Fibroblast of peridontal ligament (primary cell): Measurements from ENCODE around the gene HFE.
"Not testable (repeated sequence)": the region's sequence is repeated elsewhere in the genome, so short reads cannot be mapped to it uniquely, and the experiment has no call there.

Experiments used
- DNase-seq: peaks from one replicate; pipeline ENCODE4 v3.0.0-alpha.2; 2010; ENCODE audit errors: extremely low read depth

HFE gene

DNA sequence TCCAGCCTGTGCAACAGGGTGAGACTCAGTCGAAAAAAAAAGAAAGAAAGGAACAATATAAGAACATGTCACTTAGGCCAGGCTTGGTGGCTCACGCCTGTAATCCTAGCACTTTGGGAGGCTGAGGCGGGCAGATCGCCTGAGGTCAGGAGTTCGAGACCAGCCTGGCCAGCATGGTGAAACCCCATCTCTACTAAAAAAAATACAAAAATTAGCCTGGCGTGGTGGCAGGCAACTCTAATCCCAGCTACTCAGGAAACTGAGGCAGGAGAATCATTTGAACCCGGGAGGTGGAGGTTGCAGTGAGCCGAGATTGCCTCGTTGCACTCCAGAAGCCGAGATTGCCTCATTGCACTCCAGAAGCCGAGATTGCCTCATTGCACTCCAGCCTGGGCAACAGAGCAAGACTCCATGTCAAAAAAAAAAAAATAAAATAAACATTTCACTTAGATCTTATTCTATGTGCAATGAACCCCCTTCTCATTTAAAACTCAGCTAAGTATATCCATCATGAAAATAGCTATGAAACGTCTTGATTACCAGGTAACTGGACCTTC is 28.7 kb upstream of the HFE start:
- DNase-seq = not testable (repeated sequence)

DNA sequence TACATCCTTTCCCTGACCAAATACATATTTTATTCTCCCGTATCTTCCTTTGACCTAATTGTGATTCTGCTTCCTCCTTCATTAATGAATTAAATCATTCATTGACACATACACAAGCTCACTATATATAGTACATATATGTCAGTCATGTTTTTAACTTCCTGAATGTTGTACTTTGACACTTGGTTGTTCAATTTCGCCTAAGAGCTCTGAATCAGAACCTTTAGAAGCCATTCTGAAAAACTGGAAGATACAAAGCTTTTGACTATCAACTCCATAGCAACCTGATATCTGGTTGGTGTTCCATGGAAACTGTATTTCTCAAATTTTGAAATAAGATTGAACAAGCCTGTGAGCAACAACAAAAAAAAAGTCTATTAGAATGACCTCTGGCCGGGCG is 27.3 kb upstream of the HFE start:
- DNase-seq = no peak

DNA sequence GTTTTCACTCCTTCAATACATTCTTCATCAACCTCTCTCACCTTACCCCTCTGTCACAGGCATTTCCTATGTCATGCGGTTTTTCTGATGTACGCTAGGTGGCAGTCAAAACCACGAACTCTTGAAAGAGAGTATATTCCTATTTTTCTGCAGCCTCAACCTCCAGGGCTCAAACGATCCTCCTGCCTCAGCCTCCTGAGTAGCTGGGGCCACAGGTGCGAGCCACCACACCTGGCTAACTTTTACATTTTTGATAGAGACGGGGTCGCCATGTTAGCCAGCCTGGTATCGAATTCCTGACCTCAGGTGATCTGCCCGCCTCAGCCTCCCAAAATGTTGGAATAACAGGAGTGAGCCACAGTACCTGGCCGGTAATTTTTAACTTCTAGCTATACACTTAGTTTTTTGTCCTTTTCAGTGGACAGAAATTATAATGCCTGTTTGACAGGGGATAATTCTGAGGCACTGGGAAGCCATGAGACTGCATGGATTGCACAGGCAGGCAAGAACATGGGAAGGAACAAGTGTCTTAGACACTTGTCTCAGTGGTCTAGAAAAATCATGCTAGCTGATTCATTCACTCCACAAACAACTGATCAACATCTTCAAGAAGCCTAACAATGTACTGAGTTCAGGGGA is 22.5 kb upstream of the HFE start:
- peak; percentile 66 for DNase-seq

DNA sequence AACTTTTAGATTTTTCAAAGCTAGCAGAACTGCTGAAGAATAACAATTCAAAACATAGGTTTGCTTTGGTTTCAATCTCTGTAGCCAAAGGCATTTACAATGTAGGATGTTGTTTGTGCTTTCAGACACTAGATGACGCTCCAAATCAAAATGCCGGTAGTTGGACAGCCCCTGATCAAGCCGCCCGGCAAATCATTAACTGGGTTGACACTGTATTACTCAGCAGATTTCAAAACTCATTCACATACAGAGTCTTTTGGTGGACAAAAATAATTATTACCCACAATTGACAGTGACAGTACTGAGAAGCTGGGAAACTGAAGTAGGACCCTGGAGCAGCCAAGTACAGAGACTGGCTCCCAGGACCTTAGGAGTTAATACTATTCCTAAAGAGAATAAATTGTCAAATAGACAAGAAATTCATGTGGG is 21.3 kb upstream of the HFE start:
- peak; percentile 90 for DNase-seq

DNA sequence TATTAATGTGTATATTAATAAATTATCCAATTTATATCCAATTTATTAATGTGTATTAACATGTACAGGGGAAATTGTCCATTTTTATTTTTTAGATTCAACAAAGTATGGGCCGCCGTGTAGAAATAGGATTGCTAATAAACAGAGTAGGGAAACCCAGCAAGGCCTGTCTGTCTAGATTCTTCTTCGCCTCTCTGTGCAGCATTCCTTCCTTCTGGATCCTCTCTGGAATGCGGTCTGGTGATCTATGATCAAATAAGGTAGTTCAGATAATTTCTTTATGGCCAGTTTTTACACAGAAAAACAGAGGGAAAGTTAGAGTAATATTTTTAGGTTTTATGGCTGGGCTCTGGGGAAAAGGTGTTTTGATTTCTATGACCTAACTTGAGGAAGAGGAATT is 19.9 kb upstream of the HFE start:
- no peak for DNase-seq

DNA sequence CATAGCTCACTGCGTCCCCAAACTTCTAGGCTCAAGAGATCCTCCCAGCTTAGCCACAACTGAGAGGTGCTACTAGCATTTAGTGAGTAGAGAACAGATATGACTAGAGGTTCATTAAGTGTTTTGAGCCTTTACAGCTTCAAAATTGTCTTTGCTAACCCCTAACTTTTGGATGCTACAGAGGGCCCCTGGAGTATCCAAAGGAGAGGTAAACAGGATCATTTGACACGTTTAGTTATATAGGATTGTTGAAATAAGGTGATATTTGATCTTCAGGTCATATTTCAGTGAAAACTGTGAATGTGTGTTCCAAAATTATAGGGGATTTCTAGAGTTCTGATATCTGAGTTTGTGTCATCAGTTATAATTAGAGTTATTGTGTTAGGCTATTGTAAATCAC is 19.2 kb upstream of the HFE start:
- no peak for DNase-seq

DNA sequence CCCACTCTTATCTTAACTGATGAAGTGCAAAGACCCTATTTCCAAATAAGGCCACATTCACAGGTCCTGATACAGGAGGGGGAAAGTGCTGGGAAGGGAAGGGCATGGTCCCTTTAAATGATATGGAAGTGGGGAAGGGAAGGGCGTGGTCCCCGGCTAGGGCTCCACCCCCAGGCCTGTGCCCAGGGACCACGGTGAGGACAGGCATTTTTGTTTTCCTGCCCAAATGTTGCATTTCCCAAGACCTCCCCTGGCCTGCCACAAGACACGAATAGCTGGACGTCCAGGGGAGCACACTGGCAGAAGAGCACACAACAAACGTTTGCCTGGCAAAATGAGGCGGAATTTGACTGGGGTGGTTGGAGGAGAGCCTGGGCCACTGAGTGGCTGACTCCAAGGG is 16.1 kb upstream of the HFE start:
- DNase-seq = no peak

DNA sequence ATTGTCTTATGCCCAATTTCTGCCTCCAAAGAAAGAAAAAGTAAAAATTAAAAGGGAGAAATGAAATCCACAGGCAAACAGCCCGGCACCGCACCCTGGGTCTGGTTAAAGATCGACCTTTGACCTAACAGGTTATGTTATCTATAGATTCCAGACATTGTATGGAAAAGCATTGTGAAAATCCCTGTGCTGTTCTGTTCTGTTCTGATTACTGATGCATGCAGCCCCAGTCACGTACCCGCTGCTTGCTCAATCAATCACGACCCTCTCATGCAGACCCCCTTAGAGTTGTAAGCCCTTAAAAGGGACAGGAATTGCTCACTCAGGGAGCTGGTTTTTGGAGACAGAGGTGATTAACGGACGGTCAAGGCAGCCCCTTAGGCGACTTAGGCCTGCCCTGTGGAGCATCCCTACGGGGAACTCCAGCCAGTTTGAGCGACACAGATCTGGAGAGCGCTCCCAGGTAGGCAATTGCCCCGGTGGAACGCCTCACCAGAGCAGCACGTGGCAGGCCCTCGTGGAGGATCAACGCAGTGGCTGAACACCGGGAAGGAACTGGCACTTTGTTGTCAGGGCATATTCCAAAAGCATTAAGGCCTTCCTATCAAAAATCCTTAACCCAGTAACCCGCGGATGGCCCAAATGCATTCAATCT is 12.0 kb upstream of the HFE start:
- no peak for DNase-seq

DNA sequence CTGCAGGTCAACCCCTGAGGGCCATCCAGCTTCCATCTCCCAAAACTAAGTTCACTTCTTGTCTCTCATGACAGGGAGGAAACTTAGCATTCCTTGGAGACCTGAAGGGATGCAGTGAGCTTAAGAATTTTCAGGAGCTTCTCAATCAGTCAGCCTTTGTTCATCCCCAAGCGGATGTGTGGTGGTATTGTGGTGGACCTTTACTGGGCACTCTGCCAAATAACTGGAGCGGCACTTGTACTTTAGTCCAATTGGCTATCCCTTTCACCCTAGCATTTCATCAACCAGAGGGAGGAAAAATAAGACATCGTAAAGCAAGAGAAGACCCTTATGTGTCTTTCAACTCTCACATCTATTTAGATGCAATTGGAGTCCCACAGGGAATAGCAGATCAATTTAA is 9.2 kb upstream of the HFE start:
- DNase-seq = not testable (repeated sequence)

DNA sequence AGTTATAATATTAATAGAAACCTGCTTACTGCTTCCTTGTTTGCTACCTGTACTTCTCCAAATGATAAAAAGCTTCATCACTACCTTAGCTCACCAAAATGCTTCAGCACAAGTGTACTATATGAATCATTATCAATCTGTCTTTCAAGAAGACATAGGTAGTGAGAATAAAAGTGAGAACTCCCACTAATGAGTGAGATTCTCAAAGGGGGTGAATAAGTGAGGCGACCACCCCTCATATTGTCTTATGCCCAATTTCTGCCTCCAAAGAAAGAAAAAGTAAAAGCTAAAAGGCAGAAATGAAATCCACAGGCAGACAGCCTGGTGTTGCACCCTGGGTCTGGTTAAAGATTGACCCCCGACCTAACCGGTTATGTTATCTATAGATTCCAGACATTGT is 6.1 kb upstream of the HFE start:
- not testable (repeated sequence) for DNase-seq

DNA sequence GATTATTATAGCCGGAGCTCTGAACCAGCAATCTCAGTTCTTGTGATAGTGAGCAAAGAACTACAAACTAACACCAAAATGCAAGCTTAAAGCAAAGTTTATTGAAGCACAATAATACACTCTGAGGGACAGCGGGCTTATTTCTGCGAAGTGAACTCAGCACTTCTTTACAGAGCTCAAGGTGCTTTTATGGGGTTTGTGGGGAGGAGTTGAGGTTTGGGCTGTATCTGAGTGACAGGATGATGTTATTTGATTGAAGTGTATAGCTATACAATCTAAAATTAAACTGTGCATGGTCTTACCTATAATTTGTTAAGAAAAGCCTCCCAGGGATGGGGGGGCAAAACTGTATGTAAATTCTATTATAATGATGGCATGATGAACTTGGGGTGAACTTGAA is 1.0 kb upstream of the HFE start:
- no peak for DNase-seq

DNA sequence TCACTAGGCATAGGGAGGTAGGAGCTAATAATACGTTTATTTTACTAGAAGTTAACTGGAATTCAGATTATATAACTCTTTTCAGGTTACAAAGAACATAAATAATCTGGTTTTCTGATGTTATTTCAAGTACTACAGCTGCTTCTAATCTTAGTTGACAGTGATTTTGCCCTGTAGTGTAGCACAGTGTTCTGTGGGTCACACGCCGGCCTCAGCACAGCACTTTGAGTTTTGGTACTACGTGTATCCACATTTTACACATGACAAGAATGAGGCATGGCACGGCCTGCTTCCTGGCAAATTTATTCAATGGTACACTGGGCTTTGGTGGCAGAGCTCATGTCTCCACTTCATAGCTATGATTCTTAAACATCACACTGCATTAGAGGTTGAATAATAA is 1.1 kb downstream of the HFE start:
- DNase-seq = peak; percentile 33

DNA sequence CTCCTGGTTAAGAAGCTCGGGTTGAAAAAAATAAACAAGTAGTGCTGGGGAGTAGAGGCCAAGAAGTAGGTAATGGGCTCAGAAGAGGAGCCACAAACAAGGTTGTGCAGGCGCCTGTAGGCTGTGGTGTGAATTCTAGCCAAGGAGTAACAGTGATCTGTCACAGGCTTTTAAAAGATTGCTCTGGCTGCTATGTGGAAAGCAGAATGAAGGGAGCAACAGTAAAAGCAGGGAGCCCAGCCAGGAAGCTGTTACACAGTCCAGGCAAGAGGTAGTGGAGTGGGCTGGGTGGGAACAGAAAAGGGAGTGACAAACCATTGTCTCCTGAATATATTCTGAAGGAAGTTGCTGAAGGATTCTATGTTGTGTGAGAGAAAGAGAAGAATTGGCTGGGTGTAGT is 2.0 kb downstream of the HFE start:
- DNase-seq = peak; percentile 11

DNA sequence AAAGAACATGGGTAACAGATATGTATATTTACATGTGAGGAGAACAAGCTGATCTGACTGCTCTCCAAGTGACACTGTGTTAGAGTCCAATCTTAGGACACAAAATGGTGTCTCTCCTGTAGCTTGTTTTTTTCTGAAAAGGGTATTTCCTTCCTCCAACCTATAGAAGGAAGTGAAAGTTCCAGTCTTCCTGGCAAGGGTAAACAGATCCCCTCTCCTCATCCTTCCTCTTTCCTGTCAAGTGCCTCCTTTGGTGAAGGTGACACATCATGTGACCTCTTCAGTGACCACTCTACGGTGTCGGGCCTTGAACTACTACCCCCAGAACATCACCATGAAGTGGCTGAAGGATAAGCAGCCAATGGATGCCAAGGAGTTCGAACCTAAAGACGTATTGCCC is 5.2 kb downstream of the HFE start:
- DNase-seq = no peak

DNA sequence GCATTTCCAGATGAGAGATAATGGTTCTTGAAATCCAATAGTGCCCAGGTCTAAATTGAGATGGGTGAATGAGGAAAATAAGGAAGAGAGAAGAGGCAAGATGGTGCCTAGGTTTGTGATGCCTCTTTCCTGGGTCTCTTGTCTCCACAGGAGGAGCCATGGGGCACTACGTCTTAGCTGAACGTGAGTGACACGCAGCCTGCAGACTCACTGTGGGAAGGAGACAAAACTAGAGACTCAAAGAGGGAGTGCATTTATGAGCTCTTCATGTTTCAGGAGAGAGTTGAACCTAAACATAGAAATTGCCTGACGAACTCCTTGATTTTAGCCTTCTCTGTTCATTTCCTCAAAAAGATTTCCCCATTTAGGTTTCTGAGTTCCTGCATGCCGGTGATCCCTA is 6.8 kb downstream of the HFE start:
- DNase-seq = no peak

DNA sequence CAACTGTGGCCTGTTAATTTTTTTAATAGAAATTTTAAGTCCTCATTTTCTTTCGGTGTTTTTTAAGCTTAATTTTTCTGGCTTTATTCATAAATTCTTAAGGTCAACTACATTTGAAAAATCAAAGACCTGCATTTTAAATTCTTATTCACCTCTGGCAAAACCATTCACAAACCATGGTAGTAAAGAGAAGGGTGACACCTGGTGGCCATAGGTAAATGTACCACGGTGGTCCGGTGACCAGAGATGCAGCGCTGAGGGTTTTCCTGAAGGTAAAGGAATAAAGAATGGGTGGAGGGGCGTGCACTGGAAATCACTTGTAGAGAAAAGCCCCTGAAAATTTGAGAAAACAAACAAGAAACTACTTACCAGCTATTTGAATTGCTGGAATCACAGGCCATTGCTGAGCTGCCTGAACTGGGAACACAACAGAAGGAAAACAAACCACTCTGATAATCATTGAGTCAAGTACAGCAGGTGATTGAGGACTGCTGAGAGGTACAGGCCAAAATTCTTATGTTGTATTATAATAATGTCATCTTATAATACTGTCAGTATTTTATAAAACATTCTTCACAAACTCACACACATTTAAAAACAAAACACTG is 10.1 kb downstream of the HFE start:
- DNase-seq = peak; percentile 75

DNA sequence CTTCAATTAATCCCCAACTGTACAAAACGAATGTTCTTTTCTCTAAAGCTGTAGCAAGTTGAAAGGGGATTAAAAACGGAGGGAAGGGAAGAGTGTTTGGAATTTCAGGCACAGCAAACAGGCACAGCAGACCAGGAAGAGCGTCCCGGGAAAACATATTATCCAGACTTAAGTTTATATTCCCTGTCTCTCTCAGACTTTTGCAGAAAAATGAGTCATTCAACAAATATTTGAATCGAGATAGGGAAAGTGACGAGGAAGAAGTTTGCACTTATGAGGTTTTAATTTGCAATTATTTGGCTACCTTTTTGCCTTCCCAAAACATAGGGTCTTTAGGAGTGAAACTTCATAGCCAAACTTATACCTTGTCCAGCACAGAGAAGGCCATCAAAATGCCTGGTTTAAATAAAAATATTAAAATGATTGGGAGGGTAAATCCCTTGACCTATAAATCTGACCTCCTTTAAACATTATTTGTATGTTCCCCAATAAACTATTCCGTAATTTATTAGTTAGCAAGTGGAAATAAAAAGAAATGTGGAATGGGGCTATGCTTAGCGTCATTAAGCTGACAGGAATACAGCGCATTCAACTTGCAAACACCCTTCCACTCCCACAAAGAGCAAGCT is 16.0 kb downstream of the HFE start:
- DNase-seq = peak; percentile 69

DNA sequence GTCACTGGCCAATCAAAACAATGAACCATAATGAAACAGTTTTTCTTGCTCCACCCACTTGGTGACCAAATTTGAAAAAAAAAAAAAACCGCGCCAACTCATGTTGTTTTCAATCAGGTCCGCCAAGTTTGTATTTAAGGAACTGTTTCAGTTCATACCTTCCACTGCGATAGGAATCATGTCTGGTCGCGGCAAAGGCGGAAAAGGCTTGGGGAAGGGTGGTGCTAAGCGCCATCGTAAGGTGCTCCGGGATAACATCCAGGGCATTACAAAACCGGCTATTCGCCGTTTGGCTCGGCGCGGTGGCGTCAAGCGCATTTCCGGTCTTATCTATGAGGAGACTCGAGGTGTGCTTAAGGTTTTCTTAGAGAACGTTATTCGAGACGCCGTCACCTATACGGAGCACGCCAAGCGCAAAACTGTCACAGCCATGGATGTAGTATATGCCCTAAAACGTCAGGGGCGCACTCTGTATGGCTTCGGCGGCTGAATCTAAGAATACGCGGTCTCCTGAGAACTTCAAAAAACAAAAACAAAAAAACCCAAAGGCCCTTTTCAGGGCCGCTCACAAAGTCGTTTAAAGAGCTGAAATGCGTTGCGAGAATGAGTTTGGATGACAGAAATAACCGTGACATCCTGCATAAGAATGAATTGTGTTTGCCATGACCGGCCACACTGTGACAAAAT is 16.7 kb downstream of the HFE start:
- peak; percentile 98 for DNase-seq

DNA sequence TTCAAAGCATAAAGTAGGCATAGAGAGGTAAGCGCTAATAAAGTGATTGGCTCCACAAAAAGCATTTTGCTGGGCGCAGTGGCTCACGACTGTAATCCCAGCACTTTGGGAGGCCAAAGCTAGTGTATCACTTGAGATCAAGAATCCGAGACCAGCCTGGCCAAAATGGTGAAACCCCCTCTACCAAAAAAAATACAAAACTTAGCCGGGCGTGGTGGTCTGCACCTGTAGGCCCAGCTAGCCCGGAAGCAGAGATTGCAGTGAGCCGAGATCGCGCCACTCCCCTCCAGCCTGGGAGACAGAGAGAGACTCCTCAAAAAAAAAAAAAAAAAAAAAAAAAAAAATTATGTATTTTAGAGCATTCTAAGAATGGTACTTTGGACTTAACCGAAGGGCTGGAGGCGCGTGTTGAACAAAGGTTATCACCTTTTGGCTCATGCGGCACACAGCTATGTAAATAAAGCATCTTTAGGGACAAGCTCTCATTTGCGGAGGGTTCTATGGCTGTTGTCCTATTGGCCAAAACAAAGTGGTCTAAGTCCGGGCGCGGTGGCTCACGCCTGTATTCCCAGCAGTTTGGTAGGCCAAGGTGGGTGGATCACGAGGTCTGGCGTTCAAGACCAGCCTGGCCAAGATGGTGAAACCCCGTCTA is 17.4 kb downstream of the HFE start:
- no peak for DNase-seq

DNA sequence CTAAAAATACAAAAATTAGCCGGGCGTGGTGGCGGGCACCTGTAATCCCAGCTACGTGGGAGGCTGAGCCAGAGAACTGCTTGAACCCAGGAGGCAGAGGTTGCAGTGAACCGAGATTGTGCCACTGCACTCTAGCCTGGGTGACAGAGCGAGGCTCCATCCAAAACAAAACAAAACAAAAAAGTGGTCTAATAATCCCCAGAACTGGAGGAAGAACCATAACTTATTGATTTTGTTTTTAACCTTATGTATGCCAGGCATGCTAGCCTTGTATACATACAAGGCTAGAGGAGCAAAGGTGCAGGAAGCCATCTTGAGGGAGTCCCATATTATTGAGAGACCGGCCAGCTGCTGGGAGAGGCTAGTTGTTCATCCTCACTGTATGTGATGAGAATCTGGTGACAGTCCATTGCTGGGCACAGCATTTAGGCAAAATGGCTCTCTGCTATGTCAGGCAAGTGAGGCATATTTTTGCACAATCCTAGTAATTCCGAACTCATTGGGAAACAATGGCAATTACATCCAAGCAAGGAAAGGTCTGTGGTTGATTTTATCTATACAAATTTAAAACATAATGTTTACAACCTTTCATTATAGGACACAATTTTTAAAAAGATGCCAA is 18.0 kb downstream of the HFE start:
- DNase-seq = no peak

DNA sequence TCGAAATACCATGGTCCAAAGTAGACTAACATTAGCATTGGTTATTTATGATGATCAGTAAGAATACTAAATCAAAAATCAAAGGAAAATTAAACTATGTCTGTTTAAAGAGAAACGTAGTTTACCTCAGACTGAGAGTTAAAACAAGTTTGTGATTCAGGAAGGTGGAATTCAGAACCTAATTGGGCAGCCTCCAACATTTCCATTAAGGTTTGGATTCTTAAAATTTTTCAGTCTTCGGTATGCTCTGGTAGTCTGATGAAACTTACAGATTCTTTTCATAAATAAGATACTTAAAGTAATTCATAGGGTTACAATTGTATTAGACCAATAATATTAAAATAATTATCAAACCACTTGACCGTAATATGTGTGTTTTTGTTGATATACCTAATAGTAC is 18.6 kb downstream of the HFE start:
- DNase-seq = no peak
